Parathyroid adenoma (tissue), 2 donors: Measurements from ENCODE around the gene PLEKHO2.
A peak's percentile ranks its signal among the peaks of the same experiment; 100 is the strongest.
"Not testable (repeated sequence)": the region's sequence is repeated elsewhere in the genome, so short reads cannot be mapped to it uniquely, and the experiment has no call there.

Experiments
- H2AFZ ChIP-seq: fragments of 300-600 bp; sonication (generic); one replicate; pipeline ENCODE4 v1.7.0; 2017; ENCODE audit warnings: antibody characterized with exemption, mild to moderate bottlenecking
- H3K27ac ChIP-seq: fragments of 300-600 bp; sonication (generic); one replicate; pipeline ENCODE4 v1.7.0; 2017
- H3K27me3 ChIP-seq: fragments of 300-600 bp; sonication (generic); one replicate; pipeline ENCODE4 v1.7.0; 2017; ENCODE audit warnings: low read length; ENCODE audit not compliant: control insufficient read depth, insufficient read depth
- H3K36me3 ChIP-seq: fragments of 300-600 bp; sonication (generic); one replicate; pipeline ENCODE4 v1.7.0; 2017; ENCODE audit warnings: low read length; ENCODE audit not compliant: control insufficient read depth, insufficient read depth
- H3K4me1 ChIP-seq: fragments of 300-600 bp; sonication (generic); one replicate; pipeline ENCODE4 v1.7.0; 2017; ENCODE audit warnings: control low read depth
- H3K4me2 ChIP-seq: fragments of 300-600 bp; sonication (generic); one replicate; pipeline ENCODE4 v1.7.0; 2017; ENCODE audit warnings: low read length
- H3K4me3 ChIP-seq: fragments of 300-600 bp; sonication (generic); one replicate; pipeline ENCODE4 v1.7.0; 2017; ENCODE audit warnings: low read depth, low read length
- H3K79me2 ChIP-seq: fragments of 300-600 bp; sonication (generic); one replicate; pipeline ENCODE4 v1.7.0; 2017; ENCODE audit warnings: control low read depth
- H3K9ac ChIP-seq: fragments of 300-600 bp; sonication (generic); one replicate; pipeline ENCODE4 v1.7.0; 2017; ENCODE audit warnings: mild to moderate bottlenecking
- H3K9me3 ChIP-seq: fragments of 300-600 bp; sonication (generic); one replicate; pipeline ENCODE4 v1.7.0; 2017; ENCODE audit warnings: low read length; ENCODE audit not compliant: control insufficient read depth
- TF ChIP-seq, protein P1 (sequence below): fragments of 300-600 bp; sonication (generic); IDR thresholded peaks from one replicate; pipeline ENCODE4 v1.7.0; 2017; ENCODE audit warnings: antibody characterized with exemption, mild to moderate bottlenecking
- donor health status: primary hyperparathyroidism.

The PLEKHO2 gene

DNA sequence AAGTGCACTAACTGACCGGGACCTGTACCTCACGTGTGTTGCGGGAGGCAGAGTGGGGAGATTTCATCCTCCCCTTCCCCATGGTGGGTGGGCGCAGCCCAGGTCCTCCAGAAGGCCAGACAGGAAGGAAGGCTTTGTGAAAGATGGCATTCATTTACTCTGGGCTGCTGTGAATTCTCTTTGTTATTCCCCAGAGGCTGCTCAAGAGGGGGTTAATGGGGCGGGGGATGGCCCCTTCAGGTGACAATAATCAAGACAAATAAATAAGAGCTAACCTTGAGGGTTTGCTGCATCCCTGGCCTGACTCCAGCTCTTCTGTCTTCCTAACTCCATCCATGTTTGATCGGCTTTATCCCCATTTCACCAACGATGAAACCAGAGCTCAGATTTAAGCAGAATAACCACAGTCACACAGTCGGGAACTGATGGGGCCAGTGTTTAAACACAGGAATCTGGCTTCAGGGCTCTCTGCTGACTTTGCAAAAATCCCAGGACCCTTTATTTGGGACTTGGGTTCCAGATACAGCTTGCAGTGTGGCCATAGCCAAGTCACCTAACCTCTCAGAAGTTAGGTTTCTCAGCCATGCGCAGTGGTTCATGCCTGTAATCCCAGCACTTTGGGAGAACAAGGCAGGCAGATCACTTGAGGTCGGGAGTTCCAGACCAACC is 32.8 kb upstream of the PLEKHO2 start:
- Histone ChIP-seq H3K9me3 (no peaks in the 10 kb centered on the region), H3K27ac (no peak overlapping the region), H3K9ac (no peak overlapping the region)

DNA sequence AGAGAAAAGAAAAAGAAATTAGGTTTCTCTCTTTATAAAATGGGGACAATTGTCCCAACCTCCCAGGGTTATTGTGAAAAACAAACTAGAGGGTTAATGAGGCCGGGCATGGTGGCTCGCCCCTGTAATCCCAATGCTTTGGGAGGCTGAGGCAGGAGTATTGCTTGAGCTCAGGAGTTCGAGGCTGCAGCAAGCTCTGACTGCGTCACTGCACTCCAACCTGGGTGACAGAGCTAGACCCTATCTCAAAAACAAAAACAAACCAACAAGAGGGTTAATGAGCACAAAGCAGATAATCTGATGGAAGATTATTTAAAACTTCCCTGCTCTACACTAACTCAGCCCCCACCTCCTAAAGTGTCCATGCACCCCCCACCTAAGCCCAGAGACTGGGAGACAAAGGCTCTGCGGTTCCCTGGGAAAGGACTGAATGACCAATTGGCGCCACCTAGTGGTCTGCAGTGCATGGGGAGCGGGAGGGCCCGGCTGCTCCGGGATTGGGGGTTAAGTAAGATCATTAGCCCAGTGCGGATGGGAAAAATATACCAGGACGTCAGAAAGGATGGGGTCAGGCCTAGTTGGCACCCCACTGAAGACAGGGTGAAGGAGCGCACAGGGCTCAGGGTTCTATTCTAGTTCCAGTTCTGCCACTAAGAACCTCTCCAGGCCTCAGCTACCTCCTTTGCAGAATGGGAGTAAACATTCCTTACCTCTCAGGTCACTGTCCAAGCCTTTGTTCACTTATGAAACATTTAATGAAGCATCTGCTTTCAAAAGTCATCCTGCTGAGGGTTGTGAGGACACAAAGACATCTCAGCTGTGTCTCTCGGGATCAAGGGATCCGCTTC is 31.8 kb upstream of the PLEKHO2 start:
- no peak overlapping the region for H3K9ac ChIP-seq
- H3K4me2 ChIP-seq = no peak overlapping the region
- no peaks in the 10 kb centered on the region for H3K9me3 ChIP-seq
- H3K27ac ChIP-seq = no peak overlapping the region
- TF ChIP-seq, protein P1, sequence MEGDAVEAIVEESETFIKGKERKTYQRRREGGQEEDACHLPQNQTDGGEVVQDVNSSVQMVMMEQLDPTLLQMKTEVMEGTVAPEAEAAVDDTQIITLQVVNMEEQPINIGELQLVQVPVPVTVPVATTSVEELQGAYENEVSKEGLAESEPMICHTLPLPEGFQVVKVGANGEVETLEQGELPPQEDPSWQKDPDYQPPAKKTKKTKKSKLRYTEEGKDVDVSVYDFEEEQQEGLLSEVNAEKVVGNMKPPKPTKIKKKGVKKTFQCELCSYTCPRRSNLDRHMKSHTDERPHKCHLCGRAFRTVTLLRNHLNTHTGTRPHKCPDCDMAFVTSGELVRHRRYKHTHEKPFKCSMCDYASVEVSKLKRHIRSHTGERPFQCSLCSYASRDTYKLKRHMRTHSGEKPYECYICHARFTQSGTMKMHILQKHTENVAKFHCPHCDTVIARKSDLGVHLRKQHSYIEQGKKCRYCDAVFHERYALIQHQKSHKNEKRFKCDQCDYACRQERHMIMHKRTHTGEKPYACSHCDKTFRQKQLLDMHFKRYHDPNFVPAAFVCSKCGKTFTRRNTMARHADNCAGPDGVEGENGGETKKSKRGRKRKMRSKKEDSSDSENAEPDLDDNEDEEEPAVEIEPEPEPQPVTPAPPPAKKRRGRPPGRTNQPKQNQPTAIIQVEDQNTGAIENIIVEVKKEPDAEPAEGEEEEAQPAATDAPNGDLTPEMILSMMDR = peak; percentile 78
- H2AFZ ChIP-seq = no peak overlapping the region
- no peaks in the 10 kb centered on the region for H3K27me3 ChIP-seq
- H3K36me3 ChIP-seq = no peaks in the 10 kb centered on the region
- H3K79me2 ChIP-seq = no peaks in the 10 kb centered on the region
- H3K4me3 ChIP-seq = no peak overlapping the region
- no peaks in the 10 kb centered on the region for H3K4me1 ChIP-seq

More for the DNA sequence above, 32.8 kb upstream of the PLEKHO2 start:
- no peaks in the 10 kb centered on the region for H3K36me3 ChIP-seq
- H3K4me2 ChIP-seq = no peak overlapping the region
- H3K27me3 ChIP-seq = no peaks in the 10 kb centered on the region
- no peak overlapping the region for H2AFZ ChIP-seq
- no peaks in the 10 kb centered on the region for H3K79me2 ChIP-seq
- no peak overlapping the region for H3K4me3 ChIP-seq
- TF ChIP-seq, protein P1 = no peak
- no peaks in the 10 kb centered on the region for H3K4me1 ChIP-seq

DNA sequence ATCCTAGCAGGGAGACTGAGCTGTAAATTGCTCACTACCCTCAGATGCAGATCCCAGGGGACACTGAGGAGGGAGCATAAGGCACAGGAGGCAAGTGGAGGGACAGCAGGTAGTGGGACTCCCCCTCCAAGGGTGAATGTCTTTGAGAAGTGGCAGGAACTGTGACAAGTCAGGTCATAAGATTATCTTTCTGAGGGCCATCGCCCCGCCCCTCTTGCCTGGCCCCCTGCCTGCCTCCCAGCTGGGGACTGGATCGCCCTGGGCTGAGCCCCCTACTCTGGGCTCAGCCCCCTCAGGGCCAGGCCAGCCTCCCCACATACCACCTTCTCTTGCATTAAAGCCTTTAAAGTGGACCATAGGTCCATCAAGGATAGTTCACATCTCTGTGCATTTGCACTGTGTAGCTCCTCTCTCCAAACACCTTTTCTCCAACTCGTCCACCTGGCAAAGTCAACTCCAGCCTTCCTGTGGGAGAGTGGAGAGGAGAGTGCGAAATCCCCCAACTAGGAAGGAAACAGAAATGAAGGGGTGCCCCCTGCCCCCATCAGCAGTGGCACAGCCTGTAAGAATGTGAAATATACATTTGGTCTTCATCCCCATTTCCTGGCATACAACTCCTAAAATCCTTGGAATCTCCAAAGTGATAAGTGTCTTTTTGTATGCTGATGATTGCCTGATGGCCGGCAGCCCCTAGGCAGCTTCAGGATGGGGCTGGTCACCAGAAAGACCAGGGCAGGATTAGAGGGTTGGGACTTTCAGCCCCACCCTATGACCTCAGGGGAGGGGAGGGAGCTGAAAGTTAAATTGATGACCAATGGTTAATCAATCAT is 31.0 kb upstream of the PLEKHO2 start:
- no peak overlapping the region for H3K9ac ChIP-seq

DNA sequence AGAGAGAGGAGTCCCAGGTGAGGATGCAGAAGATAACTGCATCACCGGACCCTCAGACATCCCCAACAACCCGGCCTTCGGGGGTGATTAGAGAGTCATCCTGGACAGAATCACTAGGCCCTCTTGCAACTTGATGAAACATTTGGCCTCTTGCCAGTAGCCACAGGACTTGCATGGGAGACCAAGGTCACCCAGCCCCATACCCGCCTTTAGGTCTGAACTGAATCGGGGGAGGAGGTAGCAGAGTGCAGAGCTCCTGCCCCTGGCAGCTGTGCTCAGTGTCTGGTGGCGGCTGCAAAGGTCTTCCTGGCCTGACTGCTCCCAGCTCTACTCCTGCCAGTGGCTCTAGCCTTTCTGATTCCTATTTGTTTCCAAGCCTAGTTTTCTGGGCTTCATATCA is 28.6 kb upstream of the PLEKHO2 start:
- no peak overlapping the region for H2AFZ ChIP-seq
- H3K9me3 ChIP-seq = no peaks in the 10 kb centered on the region
- H3K4me1 ChIP-seq = no peaks in the 10 kb centered on the region
- no peaks in the 10 kb centered on the region for H3K79me2 ChIP-seq
- no peak overlapping the region for H3K4me3 ChIP-seq
- H3K4me2 ChIP-seq = no peak overlapping the region
- H3K36me3 ChIP-seq = no peaks in the 10 kb centered on the region
- no peak overlapping the region for H3K9ac ChIP-seq
- TF ChIP-seq, protein P1 = no peak
- no peaks in the 10 kb centered on the region for H3K27me3 ChIP-seq
- no peak overlapping the region for H3K27ac ChIP-seq

More for the DNA sequence above, 31.0 kb upstream of the PLEKHO2 start:
- Histone ChIP-seq H3K4me3 (no peak overlapping the region), H3K4me1 (no peaks in the 10 kb centered on the region), H3K36me3 (no peaks in the 10 kb centered on the region), H3K27ac (no peak overlapping the region), H3K4me2 (no peak overlapping the region), H2AFZ (no peak overlapping the region), H3K79me2 (no peaks in the 10 kb centered on the region), H3K27me3 (no peaks in the 10 kb centered on the region), H3K9me3 (no peaks in the 10 kb centered on the region)
- TF ChIP-seq, protein P1 = no peak

DNA sequence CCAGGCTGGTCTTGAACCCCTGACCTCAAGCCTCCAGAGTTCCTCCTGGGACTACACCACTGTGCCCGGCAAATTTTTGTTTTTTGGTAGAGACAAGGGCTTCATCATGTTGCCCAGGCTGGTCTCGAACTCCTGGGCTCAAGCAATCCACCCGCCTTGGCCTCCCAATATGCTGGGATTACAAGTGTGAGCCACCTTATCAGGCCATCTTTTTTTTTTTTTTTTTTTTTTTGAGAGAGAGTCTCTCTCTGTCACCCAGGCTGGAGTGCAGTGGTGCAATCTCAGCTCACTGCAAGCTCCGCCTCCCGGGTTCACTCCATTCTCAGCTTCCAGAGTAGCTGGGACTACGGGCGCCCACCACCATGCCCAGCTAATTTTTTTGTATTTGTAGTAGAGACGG is 27.4 kb upstream of the PLEKHO2 start:
- H3K36me3 ChIP-seq, H3K4me2 ChIP-seq: not testable (repeated sequence)

DNA sequence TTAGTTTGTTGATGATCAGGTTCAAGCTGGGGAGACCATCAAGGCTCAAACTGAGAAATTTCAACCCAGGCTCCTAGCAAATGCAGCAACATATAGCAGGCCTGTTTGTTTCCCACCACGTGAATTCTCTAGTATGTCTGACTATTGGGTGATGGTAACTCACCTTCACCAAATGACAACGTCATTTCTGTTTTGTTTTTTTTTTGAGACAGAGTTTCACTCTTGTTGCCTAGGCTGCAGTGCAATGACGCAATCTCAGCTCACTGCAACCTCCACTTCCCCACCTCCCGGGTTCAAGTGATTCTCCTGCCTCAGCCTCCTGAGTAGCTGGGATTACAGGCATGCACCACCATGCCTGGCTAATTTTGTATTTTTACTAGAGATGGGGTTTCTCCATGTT is 26.8 kb upstream of the PLEKHO2 start:
- H3K4me1 ChIP-seq, H3K36me3 ChIP-seq, H3K27me3 ChIP-seq, H3K4me3 ChIP-seq, H3K9ac ChIP-seq, H3K27ac ChIP-seq, H2AFZ ChIP-seq, H3K9me3 ChIP-seq, H3K79me2 ChIP-seq, H3K4me2 ChIP-seq: not testable (repeated sequence)

More for the DNA sequence above, 27.4 kb upstream of the PLEKHO2 start:
- not testable (repeated sequence) for H3K79me2 ChIP-seq, H3K4me1 ChIP-seq, H3K9ac ChIP-seq, H2AFZ ChIP-seq, H3K4me3 ChIP-seq, H3K27ac ChIP-seq, H3K9me3 ChIP-seq, H3K27me3 ChIP-seq
